Kidney capillary endothelial cell (primary cell): ENCODE measurements around the gene HNRNPUL1.

ENCODE experiments used
- DNase-seq: peaks from one replicate; pipeline ENCODE4 v3.0.0-alpha.2; 2018; ENCODE audit warnings: low spot score

HNRNPUL1 gene

DNA sequence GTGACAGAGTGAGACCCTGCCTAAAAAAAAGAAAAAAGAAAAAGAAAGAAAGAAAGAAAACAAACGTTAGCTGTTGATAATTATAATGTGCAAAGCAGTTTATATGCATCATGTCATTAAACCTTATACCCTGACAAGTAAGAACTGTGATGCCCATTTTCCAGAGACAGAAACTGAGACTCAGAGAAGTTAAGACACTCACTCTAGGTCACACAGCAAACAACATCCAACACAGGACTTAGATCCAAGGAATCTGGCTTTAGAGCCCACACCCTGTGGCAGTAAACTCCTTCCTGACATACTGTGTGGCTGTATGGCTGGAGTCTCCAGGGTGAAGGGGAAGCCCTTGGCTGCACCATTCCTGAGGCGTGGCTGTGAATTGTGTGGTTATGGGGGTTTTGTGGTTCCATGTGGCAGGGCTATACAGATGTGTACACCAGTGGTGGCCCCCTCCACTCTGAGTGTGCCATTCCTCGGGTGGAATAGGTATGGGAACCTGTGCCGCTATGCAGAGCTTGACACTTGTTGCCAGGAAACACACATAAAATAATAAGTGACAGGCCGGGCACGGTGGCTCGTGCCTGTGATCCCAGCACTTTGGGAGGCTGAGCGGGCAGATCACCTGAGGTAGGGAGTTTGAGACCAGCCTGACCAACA, 29.5 kb upstream of the HNRNPUL1 start:
- DNase-seq: no peak

DNA sequence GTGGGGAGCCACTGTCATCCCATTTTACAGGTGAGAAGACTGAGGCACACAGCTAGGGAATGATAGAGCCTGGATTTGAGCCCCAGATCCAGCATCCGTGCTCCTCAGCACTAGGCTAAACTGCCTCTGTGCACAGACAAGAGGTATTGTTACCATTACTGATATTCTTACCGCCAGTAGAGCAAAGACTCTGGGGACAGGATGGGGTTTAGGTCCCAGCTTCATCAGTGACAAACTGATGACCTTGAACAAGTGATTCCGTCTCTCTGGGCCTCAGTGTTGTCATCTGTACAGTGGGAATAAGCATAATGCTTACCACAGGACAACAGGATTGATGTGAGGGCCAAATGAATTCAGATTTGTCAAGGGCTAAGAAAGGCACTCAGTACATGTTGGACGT, 28.7 kb upstream of the HNRNPUL1 start:
- DNase-seq: no peak

DNA sequence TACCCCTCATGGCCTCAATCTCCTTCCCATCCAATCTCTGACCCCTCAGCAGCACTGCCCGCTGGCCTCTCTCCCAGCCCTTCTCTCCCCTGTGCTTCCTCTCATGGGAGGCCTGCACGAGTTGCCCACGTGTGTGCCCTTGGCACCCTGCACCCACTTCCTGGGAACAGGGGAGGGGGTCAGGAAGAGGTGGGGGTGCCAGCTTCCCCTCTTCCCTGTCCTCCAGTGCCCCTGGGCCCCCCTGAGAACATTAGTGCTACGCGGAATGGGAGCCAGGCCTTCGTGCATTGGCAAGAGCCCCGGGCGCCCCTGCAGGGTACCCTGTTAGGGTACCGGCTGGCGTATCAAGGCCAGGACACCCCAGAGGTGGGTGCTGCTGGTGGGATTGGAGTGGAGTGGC, 25.9 kb upstream of the HNRNPUL1 start:
- DNase-seq: no peak

DNA sequence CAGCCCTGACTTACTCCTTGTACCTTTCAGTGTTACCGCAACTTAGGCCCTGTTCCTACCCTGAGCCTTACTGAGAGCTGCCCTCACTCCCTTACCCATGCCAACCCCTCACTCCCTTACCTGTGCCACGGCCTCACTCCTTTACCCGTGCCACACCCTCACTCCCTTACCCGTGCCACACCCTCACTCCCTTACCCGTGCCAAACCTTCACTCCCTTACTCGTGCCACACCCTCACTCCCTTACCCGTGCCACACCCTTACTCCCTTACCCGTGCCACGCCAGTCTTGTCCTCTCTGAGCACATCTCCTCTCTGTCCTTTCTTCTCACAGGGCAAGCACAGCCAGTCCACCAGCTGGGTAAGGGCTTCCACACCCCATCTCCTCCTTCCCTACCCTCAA, 24.8 kb upstream of the HNRNPUL1 start:
- DNase-seq: no peak

DNA sequence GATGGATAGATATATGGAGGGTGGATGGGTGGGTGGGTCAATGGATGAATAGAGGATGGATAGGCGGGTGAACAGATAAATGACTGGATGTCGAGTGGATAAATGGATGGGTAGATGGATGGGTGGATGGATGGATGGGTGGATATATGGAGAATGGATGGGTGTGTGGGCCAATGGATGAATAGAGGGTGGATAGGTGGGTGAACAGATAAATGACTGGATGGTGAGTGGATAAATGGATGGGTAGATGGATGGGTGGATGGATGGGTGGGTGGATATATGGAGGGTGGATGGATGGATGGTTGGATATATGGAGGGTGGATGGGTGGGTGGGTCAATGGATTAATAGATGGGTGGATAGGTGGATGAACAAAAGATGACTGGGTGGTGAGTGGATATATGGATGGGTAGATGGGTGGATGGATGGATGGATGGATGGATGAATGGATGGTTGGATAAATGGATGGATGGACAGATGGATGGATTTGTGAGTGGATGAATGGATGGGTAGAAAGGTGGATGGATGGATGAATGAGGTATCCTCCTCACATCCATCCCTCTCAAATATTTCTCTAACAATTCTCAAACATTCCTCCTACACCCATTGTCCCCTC, 24.1 kb upstream of the HNRNPUL1 start:
- DNase-seq: no peak

DNA sequence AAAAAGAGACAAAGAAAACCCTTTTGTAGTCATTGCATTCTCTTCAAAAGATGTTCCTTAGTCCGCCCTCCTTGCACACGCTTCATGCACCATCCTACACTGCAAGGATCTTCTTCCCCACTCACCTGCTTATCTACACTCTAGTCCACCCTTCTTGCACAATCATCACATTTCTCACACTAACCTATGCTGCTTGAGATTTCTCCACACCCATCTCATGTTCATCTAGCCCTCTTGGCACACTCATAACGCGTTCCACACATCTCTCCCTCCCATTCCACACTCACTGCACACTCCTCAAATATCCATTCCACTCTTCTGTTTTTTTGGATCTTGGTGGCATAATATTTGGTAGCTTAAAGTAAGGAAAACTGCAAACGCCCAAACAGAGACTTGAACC, 22.3 kb upstream of the HNRNPUL1 start:
- DNase-seq: no peak

DNA sequence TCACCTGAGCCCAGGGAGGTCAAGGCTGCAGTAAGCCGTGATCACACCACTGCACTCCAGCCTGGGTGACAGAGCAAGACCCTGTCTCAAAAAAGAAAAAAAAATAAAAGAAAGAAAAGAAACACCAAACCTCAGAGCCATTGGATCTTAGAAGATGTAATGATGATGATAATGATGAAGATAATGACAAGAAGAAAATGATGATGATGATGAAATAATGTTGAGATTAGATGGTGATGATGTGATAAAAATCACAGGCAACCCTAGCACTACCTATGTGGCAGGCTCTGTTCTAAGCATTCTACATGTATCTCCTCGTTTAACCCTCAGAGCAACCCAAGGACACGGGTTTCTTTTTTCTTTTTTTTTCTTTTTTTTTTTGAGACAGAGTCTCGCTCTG, 20.1 kb upstream of the HNRNPUL1 start:
- DNase-seq: no peak

DNA sequence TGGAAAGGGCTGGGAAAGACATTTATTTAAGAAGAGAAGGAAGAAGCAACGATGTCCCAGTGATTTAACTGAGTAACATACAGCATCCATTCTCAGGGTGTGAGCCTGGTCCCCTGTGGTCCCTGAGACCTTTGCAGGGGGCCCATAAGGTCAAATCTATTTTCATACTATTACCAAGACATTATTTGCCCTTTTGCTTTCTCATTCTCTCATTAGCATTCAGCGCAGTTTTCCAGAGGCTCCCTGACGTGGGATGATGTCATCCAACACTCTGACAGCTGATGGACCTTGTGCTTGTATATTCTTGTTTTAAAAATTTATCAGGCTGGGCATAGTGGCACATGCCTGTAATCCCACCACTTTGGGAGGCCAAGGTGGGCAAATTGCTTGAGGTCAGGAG, 18.3 kb upstream of the HNRNPUL1 start:
- DNase-seq: no peak

DNA sequence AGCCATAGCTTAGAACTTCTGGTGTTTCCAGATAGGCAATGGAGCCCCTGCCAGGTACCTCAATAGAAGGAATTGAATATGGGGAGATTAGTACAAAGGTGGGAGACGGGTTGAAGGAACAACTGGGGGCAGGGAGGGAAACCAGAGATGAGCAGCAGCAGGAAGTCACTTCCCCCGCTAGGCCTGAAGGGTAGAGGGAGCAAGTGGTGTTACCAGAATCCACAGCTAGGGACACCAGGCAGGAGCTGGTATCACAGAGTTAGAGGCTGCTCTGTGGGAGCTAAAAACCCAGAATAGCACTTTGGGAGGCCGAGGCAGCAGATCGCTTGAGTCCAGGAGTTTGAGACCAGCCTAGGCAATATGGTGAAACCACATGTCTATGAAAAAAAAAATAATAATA, 15.3 kb upstream of the HNRNPUL1 start:
- no peak for DNase-seq

DNA sequence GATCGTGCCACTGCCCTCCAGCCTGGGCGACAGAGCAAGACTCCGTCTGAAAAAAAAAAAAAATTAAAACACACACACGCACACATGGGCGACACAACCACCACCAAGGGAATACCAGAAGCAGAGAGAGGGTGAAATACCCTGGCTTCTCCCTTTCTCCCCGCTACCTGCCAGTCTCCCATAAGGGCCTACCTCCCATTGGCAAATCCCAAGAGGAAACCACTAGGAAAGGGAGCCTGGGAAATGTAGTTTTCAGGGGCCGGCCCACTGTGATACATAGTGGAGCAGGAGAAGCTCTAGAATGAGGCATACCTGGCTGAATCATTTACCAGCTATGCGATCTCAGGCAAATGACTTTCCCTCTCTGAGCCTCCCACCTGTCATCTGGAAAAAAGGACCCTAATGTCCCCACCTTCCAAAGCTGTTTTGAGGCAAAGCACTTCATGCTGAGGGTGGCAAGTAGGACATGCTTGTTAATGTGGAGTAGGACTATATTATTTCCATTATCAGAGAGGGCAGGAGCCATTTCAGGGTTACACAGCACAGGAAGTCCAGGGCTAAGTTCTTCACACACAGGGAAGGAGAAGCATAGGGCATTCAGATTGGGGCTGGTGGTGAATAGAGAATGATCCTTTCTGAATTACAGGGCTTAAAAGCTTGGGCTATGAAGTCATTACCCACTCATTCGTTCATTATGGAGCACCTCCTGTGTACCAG, 14.3 kb upstream of the HNRNPUL1 start:
- no peak for DNase-seq

DNA sequence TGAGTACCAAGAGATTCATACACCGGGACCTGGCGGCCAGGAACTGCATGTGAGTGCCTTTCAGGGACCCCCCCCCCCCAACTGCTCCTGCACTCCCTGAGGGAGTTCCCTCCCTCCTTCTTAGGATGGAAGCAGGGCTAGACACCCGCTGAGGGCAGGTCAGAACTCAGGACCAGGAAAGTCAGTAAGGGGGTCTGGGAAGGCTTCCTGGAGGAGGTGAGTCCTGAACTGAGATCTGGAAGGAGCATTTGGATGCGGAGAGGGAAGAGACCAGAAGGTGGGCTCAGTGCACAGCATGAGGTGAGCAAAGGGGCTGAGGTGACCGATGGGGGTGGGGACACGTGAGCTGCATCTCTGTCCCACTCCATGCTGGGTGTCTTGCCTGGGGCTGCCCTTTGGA, 10.5 kb upstream of the HNRNPUL1 start:
- DNase-seq: no peak

DNA sequence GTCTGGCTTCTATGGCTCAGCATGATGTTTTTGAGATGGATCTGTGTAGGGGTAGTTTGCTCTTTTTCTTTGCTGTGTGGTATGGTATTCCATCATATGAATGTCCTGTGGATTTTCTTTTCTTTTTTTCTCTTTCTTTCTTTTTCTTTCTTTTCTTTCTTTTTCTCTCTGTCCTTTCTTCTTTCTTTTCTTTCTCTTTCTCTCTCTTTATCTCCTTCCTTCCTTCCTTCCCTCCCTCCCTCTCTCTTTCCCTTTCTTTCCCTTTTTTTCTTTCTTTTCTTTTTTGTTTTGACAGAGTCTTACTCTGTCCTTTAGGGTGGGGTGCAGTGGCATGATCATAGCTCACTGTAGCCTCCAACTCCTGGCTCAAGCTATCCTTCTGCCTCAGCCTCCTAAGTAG, 9.0 kb upstream of the HNRNPUL1 start:
- DNase-seq: no peak

DNA sequence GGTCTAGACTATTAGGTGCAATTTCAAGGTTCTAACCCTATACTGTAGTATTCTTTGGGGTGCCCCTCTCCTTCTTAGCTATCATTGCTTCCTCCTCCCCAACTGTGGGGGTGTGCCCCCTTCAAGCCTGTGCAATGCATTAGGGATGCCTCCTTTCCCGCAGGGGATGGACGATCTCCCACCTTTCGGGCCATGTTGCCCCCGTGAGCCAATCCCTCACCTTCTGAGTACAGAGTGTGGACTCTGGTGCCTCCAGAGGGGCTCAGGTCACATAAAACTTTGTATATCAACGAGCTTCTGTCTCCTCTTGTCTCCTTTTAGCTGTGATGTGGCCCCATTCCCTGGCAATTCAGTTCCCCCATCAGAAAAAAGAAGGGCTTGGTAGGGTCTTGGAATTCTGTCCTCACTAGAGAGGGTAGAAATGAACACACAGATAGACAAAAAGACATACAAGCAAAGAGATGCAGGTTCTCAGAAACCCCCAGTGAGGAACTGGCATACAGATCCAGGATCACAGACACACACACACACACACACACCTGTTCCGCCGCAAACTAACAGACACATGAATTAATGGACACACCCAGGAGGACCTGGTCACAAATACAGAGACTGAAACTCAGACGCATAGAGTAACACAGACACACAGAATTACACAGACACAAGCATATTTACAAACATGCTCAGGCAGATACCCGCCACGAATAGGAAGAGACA, 2.5 kb upstream of the HNRNPUL1 start:
- no peak for DNase-seq

DNA sequence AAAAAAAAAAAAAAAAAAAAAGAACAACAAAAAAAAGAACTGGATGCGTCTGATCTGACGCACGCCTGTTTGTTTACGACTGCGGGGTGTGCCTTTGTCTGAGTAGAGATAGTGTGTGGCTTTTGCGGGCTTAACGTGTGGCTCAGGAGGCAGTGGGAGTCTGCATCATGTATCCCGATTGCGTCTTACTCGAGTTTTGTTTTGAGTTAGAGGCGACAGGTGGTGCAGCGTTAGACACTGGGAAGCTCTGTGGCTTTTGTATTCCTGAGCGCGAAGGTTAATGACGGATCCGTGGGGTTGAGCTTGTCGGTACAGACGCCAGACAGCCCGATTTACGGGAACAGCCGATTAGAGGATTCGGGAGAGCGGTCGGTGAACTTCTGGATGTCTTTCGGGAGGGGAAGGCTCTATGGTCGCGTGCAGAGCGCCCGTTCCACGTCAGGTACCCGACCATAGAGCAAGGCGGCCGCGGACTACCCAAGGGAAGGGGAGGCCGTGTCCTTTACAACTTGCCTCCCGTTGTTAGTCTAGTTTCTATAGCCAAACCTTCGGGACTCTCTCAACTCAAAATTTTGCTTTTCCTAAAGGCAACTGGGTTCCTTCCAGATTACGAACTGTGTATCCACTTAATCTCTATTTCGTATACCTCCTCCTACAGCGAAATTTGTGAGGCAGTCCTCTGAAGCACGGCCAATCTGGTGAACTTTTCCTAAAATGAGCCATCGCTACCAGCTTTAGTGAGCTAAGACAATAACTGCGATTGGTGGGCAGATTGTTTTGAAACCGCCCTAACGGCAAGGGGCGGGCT, 926 bp upstream of the HNRNPUL1 start:
- peak; percentile 38 for DNase-seq

DNA sequence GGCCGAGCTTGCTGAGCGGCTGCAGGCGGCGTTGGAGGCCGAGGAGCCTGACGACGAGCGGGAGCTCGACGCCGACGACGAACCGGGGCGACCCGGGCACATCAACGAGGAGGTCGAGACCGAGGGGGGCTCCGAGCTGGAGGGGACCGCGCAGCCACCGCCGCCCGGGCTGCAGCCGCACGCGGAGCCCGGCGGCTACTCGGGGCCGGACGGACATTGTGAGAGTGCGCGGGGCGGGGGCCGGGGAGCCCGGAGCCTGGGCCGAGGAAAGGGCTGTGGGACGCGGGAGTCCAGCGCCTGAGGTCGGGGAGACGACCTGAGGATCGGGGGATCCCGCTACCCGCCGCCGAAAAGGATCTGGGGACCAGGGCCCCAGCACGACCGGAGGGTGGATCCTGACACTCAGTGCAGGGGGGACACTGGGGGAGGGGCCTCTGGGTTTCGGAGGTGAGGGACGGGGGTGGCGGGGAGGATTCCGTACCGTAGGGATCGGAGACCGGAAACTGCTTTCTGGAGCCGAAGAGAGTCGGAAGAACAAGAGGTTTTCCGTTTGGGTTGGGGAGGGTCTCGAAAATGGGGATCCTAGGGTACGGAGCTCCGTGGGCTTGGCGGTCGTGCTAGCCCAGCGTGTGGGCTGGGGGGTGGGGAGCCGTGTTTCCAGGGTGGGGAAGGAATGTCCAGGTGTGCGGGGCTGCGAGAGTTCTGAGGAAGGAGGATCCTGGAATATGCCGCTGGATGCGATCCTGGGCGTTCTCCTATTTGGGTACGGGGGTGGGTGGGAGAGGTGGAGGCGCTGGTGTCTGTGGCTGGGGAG, 616 bp downstream of the HNRNPUL1 start:
- no peak for DNase-seq

DNA sequence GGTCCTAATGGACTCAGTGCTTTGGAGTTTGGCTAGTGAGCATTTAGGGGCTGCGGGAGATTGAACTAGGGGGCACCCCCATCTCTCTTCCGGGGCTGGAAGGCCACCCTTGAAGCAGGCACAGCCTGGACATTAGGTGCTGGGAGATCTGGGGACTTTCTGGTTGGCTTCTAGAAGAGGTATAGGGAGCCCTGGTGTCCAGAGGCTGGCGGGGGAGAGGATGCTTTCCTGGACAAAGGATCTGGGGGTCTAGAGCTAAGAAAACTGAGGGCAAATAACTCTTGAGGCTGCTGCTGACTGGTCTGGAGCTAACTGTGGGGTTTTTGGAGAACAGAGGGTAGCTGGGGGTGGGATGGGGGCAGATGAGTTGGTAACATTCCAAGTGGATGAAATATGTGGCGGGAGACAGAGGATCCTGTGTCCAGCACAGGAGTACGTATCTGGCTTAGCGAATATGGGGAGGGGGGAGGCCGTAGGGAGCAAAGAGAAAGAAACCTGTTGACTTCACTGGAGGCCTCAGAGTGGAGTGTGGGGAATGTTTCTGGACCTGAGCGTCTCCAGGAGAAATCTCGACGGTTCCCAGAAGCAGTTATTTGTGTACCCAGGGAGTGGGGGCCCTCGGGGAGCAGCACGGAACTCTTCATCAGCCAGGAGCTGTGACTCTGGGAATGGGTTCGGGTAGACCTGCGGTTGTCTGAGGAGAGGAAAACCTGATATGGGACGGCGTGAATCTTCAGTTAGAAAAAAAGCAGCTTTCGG, 1.4 kb downstream of the HNRNPUL1 start:
- DNase-seq: no peak

DNA sequence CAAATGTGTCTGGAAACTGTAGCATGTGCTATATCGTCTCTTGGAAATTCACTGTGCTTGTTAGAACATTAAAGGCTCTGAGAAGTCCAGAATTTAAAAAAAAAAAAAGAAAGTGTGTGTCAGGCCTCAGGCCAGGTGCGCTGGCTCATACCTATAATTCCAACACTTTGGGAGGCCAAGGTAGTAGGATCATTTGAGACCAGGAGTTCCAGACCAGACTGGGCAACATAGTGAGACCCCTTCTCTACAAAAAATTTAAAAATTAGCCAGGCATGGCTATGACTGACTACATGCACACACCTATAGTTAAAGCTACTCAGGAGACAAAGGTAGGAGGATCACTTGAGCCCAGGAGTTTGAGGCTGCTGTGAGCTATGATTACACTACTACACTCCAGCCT, 4.9 kb downstream of the HNRNPUL1 start:
- no peak for DNase-seq

DNA sequence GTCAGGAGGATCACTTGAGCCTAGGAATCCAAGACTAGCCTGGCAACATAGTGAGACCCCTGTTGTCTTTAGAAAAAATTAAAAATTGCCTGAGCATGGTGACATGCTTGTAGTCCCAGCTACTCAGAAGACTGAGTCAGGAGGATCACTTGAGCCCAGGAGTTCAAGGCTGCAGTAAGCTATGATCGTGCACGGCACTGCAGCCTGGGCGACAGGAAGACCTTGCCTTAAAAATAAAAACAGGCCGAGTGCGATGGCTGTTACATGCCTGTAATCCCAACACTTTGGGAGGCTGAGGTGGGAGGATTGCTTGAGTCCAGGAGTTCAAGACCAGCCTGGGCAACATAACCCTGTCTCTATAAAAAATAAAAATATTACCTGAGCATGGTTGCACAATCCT, 5.4 kb downstream of the HNRNPUL1 start:
- no peak for DNase-seq

DNA sequence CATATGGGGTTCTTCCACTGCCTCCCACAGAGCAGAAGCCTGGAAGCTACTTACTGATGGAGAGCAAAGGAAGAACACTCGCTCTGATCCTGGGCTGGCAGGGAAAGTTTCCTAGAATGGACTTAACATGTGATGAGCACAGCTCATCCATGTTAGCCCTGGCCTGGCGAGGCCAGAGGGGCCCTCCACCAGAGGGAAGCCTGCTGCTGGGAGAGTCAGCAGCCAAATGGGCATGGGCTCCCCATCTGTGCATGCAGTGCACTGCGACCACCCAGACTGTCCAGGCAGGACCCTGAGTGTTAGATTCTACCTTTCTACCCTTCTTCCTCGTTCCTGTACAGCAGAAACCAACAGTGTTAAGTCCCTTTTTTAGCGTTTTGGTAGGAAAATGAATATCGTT, 8.9 kb downstream of the HNRNPUL1 start:
- DNase-seq: no peak

DNA sequence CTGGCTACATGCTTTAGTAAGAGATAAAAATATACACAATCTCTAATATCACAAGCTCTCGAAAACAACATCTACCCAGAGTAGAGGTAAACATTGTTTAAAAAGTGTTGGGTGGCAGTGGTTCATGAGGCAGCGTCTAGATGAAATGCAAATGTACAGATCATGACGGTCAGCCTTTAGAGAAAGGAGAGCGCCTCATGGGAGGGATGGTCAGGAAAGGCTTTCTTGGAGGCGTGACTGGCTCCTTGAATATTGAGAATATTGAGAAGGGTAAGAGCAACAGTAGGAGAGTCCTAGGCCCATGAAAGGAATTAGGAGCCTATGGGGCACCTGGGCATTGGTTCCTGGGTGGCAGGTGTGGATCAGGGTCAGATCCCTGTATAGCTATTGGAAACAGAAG, 10.6 kb downstream of the HNRNPUL1 start:
- DNase-seq: no peak

DNA sequence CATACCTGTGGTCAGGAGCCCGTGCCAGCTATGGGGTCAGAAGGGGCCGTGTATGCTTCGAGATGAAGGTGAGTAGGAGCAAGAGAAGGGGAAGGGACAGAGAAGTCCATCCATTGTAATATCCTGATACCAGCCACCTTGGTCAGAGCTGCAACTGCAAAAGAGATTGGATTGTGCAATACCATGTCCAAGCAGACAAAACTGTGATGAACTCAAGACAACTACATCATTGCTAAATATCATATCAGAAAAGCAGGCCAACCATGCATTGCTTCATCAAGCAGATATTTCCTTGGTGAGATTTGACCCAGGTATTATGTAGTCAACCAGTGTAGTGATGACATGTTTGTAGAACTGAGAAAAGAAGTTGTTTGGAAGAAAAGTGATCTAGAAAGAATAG, 12.1 kb downstream of the HNRNPUL1 start:
- DNase-seq: no peak
